GM19324 (cell line): Measurements from ENCODE around the gene KCNQ2.

ENCODE experiments used
- ATAC-seq: cut with Tn5 transposase; IDR thresholded peaks from one replicate; pipeline ENCODE4 v1.9.1; 2021; ENCODE audit warnings: mild to moderate bottlenecking, moderate library complexity; ENCODE audit not compliant: unreplicated experiment, low FRiP score

Gene KCNQ2

GRCh38 chr20:63377951-63378381 is 94.5 kb downstream of the KCNQ2 start:
- no peak for ATAC-seq

- ATAC-seq = no peak
Measured at GRCh38 chr20:63377256-63377941, 95.1 kb downstream of the KCNQ2 start.

- ATAC-seq = no peak
Measured at GRCh38 chr20:63376283-63377250, 95.9 kb downstream of the KCNQ2 start.

GRCh38 chr20:63375438-63375837 is 97.0 kb downstream of the KCNQ2 start:
- ATAC-seq = no peak

- ATAC-seq = no peak
Measured at GRCh38 chr20:63374504-63374903, 98.0 kb downstream of the KCNQ2 start.

GRCh38 chr20:63373996-63374395 is 98.5 kb downstream of the KCNQ2 start:
- no peak for ATAC-seq

- ATAC-seq = no peak
Measured at GRCh38 chr20:63372971-63373885, 99.2 kb downstream of the KCNQ2 start.

- ATAC-seq = no peak
Measured at GRCh38 chr20:63371291-63371865, 101.1 kb downstream of the KCNQ2 start.

GRCh38 chr20:63370618-63371187 is 101.8 kb downstream of the KCNQ2 start:
- no peak for ATAC-seq

- no peak for ATAC-seq
Measured at GRCh38 chr20:63369724-63370617, 102.5 kb downstream of the KCNQ2 start.

GRCh38 chr20:63369024-63369530 is 103.4 kb downstream of the KCNQ2 start:
- ATAC-seq = no peak

GRCh38 chr20:63368151-63368550 is 104.3 kb downstream of the KCNQ2 start:
- ATAC-seq = no peak

GRCh38 chr20:63367446-63368055 is 104.9 kb downstream of the KCNQ2 start:
- no peak for ATAC-seq

- ATAC-seq = no peak
Measured at GRCh38 chr20:63366390-63367365, 105.8 kb downstream of the KCNQ2 start.

- no peak for ATAC-seq
Measured at GRCh38 chr20:63365601-63366389, 106.7 kb downstream of the KCNQ2 start.
